ENCODE data around the gene ANKRD26.

- no peak for TF ChIP-seq POLR2A (IDR thresholded peaks at IDR 0.05)
- TF ChIP-seq, protein P1, sequence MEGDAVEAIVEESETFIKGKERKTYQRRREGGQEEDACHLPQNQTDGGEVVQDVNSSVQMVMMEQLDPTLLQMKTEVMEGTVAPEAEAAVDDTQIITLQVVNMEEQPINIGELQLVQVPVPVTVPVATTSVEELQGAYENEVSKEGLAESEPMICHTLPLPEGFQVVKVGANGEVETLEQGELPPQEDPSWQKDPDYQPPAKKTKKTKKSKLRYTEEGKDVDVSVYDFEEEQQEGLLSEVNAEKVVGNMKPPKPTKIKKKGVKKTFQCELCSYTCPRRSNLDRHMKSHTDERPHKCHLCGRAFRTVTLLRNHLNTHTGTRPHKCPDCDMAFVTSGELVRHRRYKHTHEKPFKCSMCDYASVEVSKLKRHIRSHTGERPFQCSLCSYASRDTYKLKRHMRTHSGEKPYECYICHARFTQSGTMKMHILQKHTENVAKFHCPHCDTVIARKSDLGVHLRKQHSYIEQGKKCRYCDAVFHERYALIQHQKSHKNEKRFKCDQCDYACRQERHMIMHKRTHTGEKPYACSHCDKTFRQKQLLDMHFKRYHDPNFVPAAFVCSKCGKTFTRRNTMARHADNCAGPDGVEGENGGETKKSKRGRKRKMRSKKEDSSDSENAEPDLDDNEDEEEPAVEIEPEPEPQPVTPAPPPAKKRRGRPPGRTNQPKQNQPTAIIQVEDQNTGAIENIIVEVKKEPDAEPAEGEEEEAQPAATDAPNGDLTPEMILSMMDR (IDR thresholded peaks at IDR 0.05), result no peak
Observed at GRCh38 chr10:27052656-27053055, 47.6 kb downstream of the ANKRD26 start.

Measured in heart left ventricle (tissue), 13 donors.